Measurements from ENCODE around the gene ZNRF2.

- TF ChIP-seq CTCF (IDR thresholded peaks at IDR 0.05) (no peak), EP300 (IDR thresholded peaks at IDR 0.05; ENCODE audit: low read depth) (no peak), POLR2A (IDR thresholded peaks at IDR 0.05) (no peak)
Measured at GRCh38 chr7:30241767-30242166, 42.6 kb upstream of the ZNRF2 start.

Data from transverse colon (tissue), 3 donors.